Measurements from ENCODE around the gene ABCA3.

DNA sequence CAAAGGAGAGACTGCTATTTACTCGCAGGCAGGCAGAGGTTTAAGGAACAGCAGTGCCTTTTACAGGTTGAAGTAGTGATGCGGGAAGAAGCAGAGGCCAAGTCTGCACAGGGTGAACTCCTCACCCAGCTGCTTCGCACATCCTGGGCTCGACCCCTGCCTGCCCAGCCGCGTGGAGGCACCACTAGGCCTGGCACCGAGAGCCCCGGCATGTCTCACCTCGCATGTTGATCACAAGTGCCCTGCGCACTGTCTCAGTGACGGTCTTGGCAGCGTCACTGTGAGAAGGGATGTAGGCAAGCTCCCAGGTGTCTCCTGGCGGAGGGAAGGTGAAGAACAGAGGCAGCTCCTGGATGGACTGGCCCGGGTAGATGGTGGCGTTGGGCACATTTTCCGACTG, 14.7 kb downstream of the ABCA3 start:
- TF ChIP-seq, protein P1, sequence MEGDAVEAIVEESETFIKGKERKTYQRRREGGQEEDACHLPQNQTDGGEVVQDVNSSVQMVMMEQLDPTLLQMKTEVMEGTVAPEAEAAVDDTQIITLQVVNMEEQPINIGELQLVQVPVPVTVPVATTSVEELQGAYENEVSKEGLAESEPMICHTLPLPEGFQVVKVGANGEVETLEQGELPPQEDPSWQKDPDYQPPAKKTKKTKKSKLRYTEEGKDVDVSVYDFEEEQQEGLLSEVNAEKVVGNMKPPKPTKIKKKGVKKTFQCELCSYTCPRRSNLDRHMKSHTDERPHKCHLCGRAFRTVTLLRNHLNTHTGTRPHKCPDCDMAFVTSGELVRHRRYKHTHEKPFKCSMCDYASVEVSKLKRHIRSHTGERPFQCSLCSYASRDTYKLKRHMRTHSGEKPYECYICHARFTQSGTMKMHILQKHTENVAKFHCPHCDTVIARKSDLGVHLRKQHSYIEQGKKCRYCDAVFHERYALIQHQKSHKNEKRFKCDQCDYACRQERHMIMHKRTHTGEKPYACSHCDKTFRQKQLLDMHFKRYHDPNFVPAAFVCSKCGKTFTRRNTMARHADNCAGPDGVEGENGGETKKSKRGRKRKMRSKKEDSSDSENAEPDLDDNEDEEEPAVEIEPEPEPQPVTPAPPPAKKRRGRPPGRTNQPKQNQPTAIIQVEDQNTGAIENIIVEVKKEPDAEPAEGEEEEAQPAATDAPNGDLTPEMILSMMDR (IDR thresholded peaks at IDR 0.05; ENCODE audit: insufficient read depth, low read length): no peak
- no peak for TF ChIP-seq POLR2AphosphoS5 (IDR thresholded peaks at IDR 0.05; ENCODE audit: low read depth)
- TF ChIP-seq, protein P2, sequence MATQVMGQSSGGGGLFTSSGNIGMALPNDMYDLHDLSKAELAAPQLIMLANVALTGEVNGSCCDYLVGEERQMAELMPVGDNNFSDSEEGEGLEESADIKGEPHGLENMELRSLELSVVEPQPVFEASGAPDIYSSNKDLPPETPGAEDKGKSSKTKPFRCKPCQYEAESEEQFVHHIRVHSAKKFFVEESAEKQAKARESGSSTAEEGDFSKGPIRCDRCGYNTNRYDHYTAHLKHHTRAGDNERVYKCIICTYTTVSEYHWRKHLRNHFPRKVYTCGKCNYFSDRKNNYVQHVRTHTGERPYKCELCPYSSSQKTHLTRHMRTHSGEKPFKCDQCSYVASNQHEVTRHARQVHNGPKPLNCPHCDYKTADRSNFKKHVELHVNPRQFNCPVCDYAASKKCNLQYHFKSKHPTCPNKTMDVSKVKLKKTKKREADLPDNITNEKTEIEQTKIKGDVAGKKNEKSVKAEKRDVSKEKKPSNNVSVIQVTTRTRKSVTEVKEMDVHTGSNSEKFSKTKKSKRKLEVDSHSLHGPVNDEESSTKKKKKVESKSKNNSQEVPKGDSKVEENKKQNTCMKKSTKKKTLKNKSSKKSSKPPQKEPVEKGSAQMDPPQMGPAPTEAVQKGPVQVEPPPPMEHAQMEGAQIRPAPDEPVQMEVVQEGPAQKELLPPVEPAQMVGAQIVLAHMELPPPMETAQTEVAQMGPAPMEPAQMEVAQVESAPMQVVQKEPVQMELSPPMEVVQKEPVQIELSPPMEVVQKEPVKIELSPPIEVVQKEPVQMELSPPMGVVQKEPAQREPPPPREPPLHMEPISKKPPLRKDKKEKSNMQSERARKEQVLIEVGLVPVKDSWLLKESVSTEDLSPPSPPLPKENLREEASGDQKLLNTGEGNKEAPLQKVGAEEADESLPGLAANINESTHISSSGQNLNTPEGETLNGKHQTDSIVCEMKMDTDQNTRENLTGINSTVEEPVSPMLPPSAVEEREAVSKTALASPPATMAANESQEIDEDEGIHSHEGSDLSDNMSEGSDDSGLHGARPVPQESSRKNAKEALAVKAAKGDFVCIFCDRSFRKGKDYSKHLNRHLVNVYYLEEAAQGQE (IDR thresholded peaks at IDR 0.05; ENCODE audit: insufficient replicate concordance, low read depth): no peak
